Effector memory CD8-positive, alpha-beta T cell (primary cell): Measurements from ENCODE around the gene FAM53B.

Source experiments
- ATAC-seq: fragments of 150-1000 bp; cut with Tn5 transposase; replicated peaks from 2 replicates; pipeline ENCODE4 v1.10.0; 2021; ENCODE audit warnings: mild to moderate bottlenecking, moderate library complexity
- DNase-seq, 3 experiments: peaks; one replicate each; pipeline ENCODE4 v3.0.0; 2021
- H3K27ac Mint-ChIP-seq, 2 donors: one replicate each; pipeline ENCODE4 v1.8.0; 2022; ENCODE audit warnings: mild to moderate bottlenecking in 2 of 2, mixed read lengths in 2 of 2, moderate library complexity in 2 of 2
- H3K27me3 Mint-ChIP-seq, 2 donors: one replicate each; pipeline ENCODE4 v1.8.0; 2022; ENCODE audit warnings: mixed read lengths in 2 of 2
- H3K36me3 Mint-ChIP-seq: one replicate; pipeline ENCODE4 v1.8.0; 2022; ENCODE audit warnings: mild to moderate bottlenecking, moderate library complexity, mixed read lengths; ENCODE audit not compliant: insufficient read depth
- H3K4me1 Mint-ChIP-seq, 2 donors: one replicate each; pipeline ENCODE4 v1.8.0; 2022; ENCODE audit warnings: low read depth in 2 of 2, mixed read lengths in 2 of 2
- H3K4me3 Mint-ChIP-seq, 2 donors: one replicate each; pipeline ENCODE4 v1.8.0; 2022; ENCODE audit warnings: mild to moderate bottlenecking in 2 of 2, mixed read lengths in 2 of 2, moderate library complexity in 2 of 2
- H3K9me3 Mint-ChIP-seq, 2 donors: one replicate each; pipeline ENCODE4 v1.8.0; 2022; ENCODE audit warnings: mixed read lengths in 2 of 2

FAM53B gene

DNA sequence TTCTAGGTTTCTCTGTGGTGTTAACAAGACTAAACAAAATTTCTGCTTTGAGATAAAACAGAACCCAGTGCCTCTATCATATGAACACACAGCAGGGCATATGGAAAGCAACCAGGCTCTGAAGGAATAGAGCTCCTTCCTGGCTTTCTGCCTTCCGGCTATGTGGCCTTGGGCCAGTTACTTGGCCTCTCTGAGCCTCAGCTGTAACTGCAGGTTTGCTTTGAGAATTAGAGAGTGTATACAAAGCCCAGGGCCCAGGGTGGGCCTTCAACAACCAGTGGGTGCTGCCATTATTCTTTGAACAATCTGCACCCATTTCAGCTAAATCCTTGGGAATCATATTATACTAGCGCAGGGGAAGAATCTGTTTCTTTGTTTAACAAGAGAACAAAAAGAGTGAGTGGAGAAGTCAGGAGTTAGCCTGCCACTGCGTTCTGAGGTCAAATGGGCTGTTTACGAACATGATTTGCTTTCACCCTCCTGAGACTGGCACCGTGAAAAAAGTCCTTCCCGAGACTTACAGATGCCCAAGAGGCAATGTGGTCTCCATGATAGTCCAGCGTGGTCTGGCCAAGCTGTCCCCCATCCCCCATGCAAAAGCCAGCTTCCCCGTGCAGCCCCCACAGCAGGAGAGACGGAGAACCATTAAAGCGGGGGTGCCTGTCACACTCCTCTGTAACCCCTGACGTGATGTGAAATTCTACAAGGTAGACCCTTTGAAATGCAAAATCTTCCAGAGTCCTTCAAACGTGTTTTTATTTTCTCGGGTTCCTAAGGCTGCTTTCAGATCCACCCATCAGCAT, 4.9 kb downstream of the FAM53B start:
- Mint-ChIP-seq H3K27ac (peak overlapping the region; percentile 96 to 98), H3K4me1 (peaks cover 76 to 83% of the 10 kb centered on the region in 2 donors), H3K36me3 (peaks cover 54% of the 10 kb centered on the region), H3K27me3 (no peaks in the 10 kb centered on the region), H3K4me3 (peak overlapping the region; percentile 91 to 93), H3K9me3 (no peaks in the 10 kb centered on the region)
- DNase-seq, result no peak
- no peak for ATAC-seq

- DNase-seq, result no peak
- no peaks in the 10 kb centered on the region for H3K9me3 Mint-ChIP-seq
- H3K27me3 Mint-ChIP-seq, result no peaks in the 10 kb centered on the region
- no peak for ATAC-seq
- H3K4me1 Mint-ChIP-seq, result peaks cover 85 to 91% of the 10 kb centered on the region in 2 donors
- H3K36me3 Mint-ChIP-seq, result peaks cover 59% of the 10 kb centered on the region
- H3K4me3 Mint-ChIP-seq, result peak overlapping the region; percentile 91 to 93
- H3K27ac Mint-ChIP-seq, result peak overlapping the region; percentile 96 to 98
Measured at GRCh38 chr10:124738441-124738840, 5.7 kb downstream of the FAM53B start.

- no peak for DNase-seq
- peak overlapping the region; percentile 96 to 98 for H3K27ac Mint-ChIP-seq
- H3K4me1 Mint-ChIP-seq, result peaks cover 92 to 95% of the 10 kb centered on the region in 2 donors
- no peaks in the 10 kb centered on the region for H3K9me3 Mint-ChIP-seq
- H3K36me3 Mint-ChIP-seq, result peaks cover 59% of the 10 kb centered on the region
- no peaks in the 10 kb centered on the region for H3K27me3 Mint-ChIP-seq
- peak overlapping the region; percentile 91 to 93 for H3K4me3 Mint-ChIP-seq
- no peak for ATAC-seq
Measured at GRCh38 chr10:124737708-124738107, 6.5 kb downstream of the FAM53B start.

DNA sequence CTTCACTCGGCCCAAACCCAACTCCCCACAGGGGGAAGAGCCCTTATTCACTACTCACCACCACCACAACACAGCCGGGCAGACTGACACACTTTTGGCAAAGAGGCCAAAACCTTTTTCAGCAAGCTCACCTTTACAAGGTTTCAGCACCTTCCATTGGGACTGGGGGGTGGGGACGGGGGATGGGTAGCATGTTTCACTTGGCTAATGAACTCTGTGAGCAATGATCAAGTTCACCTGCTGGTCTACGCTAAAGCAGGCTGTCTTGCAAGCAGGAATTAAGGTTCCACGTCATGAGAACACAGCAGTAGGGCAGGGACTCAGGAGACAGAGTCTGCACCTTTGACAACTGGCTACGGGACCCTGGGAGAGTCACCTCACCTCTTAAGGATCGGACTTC, 7.0 kb downstream of the FAM53B start:
- Mint-ChIP-seq H3K4me1 (peaks cover 94 to 96% of the 10 kb centered on the region in 2 donors), H3K9me3 (no peaks in the 10 kb centered on the region), H3K27me3 (no peaks in the 10 kb centered on the region), H3K27ac (peak overlapping the region; percentile 96 to 98), H3K36me3 (peaks cover 59% of the 10 kb centered on the region), H3K4me3 (peak overlapping the region; percentile 91 to 93)
- DNase-seq (no peak), ATAC-seq (no peak)

DNA sequence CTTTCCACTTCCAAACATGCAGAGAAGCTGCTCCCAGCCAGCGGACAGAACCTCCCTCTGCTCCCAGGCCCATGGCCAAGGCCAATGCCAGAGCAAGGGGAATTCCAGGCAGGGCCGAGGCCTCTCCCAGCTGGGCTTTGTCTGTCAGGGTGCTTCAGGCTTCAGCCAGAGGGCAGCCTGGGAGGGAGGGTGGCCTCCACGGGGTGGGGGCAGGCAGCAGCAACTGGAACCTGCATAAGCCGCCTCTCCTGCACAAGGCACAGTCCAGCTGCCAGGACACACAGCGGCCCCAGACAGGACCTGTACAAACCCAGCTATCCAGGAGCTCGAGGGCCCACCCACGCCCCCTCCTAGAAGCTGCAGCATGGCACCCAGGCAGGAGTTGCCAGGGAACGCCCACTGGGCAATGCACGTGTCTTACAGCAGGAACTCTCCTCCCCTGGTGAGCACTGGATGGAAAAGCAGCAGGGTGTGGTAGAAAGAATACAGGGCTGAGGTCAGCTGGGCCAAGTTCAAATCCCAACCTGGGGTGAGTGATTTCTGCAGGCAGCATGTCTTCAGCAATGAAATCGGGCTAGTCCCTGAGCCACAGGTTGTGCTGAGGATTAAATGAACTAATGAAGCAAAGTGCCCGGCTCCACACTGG, 7.6 kb downstream of the FAM53B start:
- peak overlapping the region; percentile 91 to 93 for H3K4me3 Mint-ChIP-seq
- DNase-seq (no peak), ATAC-seq (no peak)
- H3K27ac Mint-ChIP-seq, result peak overlapping the region; percentile 96 to 98
- H3K9me3 Mint-ChIP-seq, result no peaks in the 10 kb centered on the region
- no peaks in the 10 kb centered on the region for H3K27me3 Mint-ChIP-seq
- peaks cover 94 to 98% of the 10 kb centered on the region in 2 donors for H3K4me1 Mint-ChIP-seq
- H3K36me3 Mint-ChIP-seq, result peaks cover 61% of the 10 kb centered on the region

GRCh38 chr10:124735491-124736286, 8.5 kb downstream of the FAM53B start:
- H3K4me3 Mint-ChIP-seq, result peak overlapping the region; percentile 91 to 93
- no peaks in the 10 kb centered on the region for H3K27me3 Mint-ChIP-seq
- H3K36me3 Mint-ChIP-seq, result peaks cover 52% of the 10 kb centered on the region
- DNase-seq (no peak), ATAC-seq (no peak)
- peaks cover 87 to 92% of the 10 kb centered on the region in 2 donors for H3K4me1 Mint-ChIP-seq
- H3K9me3 Mint-ChIP-seq, result no peaks in the 10 kb centered on the region
- H3K27ac Mint-ChIP-seq, result peak overlapping the region; percentile 96 to 98

GRCh38 chr10:124734311-124735166, 9.6 kb downstream of the FAM53B start:
- Mint-ChIP-seq H3K9me3 (no peaks in the 10 kb centered on the region), H3K36me3 (peaks cover 48% of the 10 kb centered on the region), H3K4me1 (peaks cover 88 to 90% of the 10 kb centered on the region in 2 donors), H3K4me3 (peak overlapping the region; percentile 91 to 93), H3K27me3 (no peaks in the 10 kb centered on the region), H3K27ac (peak overlapping the region; percentile 96 to 98)
- ATAC-seq (peak; percentile 69), DNase-seq (peak in 1 of 3 experiments; percentile 29)

- DNase-seq (no peak), ATAC-seq (no peak)
- peak overlapping the region; percentile 91 to 93 for H3K4me3 Mint-ChIP-seq
Measured at GRCh38 chr10:124733571-124734245, 10.5 kb downstream of the FAM53B start.

DNA sequence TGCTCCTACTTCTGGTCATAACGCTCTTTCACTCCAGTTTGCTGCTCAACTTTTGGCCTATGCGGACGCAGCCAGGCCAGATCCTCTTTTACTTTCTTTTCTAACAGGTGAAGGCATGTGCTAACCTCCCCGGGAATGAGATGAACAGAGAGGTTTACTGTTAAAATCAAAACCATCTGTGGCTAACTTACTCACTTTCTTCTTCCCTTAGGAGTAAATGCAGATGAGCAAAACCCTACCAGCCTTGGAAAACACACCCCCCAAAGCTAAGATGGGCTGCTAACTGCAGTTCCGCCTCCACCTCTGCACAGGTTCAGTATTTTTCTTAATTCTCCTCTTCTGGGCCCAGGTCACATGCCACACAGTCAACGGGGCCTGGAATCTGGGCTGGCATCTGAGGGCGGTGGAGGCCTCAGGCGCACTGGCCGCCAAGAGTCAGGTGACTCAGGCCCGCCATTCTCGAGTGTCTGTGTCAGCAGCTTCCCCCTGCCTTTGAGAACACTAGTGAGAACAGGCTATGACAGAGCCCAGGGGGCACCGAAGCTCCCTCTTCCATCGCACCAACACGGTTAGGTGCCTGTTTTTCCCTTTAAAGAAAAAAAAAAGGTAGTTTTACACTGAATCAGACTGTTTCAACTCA, 11.1 kb downstream of the FAM53B start:
- peaks cover 45% of the 10 kb centered on the region for H3K36me3 Mint-ChIP-seq
- peak in 1 of 3 experiments; percentile 39 for DNase-seq

More at GRCh38 chr10:124733571-124734245, 10.5 kb downstream of the FAM53B start:
- H3K27me3 Mint-ChIP-seq, result no peaks in the 10 kb centered on the region
- no peaks in the 10 kb centered on the region for H3K9me3 Mint-ChIP-seq
- peak overlapping the region; percentile 96 to 98 for H3K27ac Mint-ChIP-seq
- peaks cover 88 to 90% of the 10 kb centered on the region in 2 donors for H3K4me1 Mint-ChIP-seq
- peaks cover 45% of the 10 kb centered on the region for H3K36me3 Mint-ChIP-seq

GRCh38 chr10:124731551-124731950, 12.6 kb downstream of the FAM53B start:
- peaks cover 82 to 89% of the 10 kb centered on the region in 2 donors for H3K4me1 Mint-ChIP-seq
- peak overlapping the region; percentile 91 to 93 for H3K4me3 Mint-ChIP-seq
- H3K9me3 Mint-ChIP-seq, result no peaks in the 10 kb centered on the region
- ATAC-seq (no peak), DNase-seq (no peak)
- peak overlapping the region; percentile 96 to 98 for H3K27ac Mint-ChIP-seq
- H3K36me3 Mint-ChIP-seq, result peaks cover 57% of the 10 kb centered on the region
- no peaks in the 10 kb centered on the region for H3K27me3 Mint-ChIP-seq

More for the DNA sequence above, 11.1 kb downstream of the FAM53B start:
- H3K27ac Mint-ChIP-seq, result peak overlapping the region; percentile 96 to 98
- no peaks in the 10 kb centered on the region for H3K27me3 Mint-ChIP-seq
- peak overlapping the region; percentile 91 to 93 for H3K4me3 Mint-ChIP-seq
- peak; percentile 54 for ATAC-seq
- H3K4me1 Mint-ChIP-seq, result peaks cover 89 to 90% of the 10 kb centered on the region in 2 donors
- H3K9me3 Mint-ChIP-seq, result no peaks in the 10 kb centered on the region

DNA sequence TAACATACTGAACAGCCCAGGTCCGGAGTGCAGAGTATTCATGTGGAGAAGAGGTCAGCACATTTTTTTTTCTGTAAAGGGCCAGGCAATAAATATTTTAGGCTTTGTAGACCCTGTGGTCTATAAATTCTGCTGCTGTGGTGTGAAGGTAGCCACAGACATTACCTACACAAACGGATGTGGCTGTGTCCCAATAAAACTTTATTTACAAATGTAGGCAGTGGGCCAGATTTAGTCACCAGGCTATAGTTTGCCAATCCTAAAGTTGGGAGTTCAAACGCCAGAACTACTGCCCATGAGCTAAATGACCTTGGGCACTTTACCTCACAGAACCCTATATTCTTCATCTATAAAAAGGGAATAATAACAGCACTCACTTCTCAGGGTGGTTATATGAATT, 13.4 kb downstream of the FAM53B start:
- no peak for DNase-seq
- no peak for ATAC-seq
- Mint-ChIP-seq H3K4me1 (peaks cover 78 to 85% of the 10 kb centered on the region in 2 donors), H3K36me3 (peaks cover 57% of the 10 kb centered on the region), H3K4me3 (peak overlapping the region; percentile 19 to 22), H3K27me3 (no peaks in the 10 kb centered on the region), H3K27ac (peak overlapping the region; percentile 20 to 96), H3K9me3 (no peaks in the 10 kb centered on the region)
